ENCODE measurements around the gene TRA2B. TPM values are rescaled to one million over a fixed set of nuclear protein-coding genes. Genes with fewer than 3 reads are reported as not detected.

The TRA2B gene
- total and polyA plus RNA-seq, 10 donors: 101 to 235 (median 143) TPM

DNA sequence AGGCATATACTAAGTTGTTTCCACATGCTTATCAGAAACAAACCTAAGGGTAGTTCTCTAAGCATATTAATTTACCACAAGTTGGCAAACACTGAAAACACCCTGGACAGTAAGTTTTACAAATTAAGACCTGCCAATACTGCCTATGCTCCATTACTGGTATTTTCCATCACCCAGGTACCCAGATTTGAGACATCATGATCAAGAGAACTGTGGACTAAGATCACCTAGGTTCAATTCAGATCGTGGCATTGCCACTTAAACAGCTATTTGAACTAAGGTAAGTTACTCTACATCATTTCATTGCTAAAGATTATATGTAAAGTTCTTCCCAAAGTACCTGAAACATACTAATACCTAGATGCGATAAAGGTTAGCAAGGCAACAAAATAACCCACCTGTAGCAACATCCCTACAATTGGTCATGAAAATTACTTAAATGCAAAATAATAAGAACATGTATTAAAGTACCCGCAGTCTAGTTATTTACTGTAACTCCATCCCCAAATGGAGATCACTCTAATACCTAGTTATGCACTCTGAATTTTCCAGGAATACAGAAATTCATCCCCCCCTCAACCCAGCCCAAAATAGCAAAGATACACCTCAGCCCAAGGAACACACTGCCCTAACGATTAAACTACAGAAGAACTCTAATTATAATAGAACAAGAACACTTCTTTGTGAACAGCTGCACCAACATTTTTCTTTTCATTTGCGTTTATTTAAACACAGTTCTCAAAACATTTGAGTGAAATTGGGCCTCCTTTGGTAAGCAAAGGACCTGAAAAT, 21.6 kb downstream of the TRA2B start:
- whole genome bisulfite sequencing, 5 donors: 94 to 96% (median 95%) methylated on average over 5 of the region's 5 CpGs
- H3K27ac ChIP-seq: no peak overlapping the region
- H3K4me1 ChIP-seq: no peaks in the 10 kb centered on the region
- no peaks in the 10 kb centered on the region for H3K9me3 ChIP-seq
- H3K27me3 ChIP-seq (replicated peaks in 1 of 7): no peaks in the 10 kb centered on the region
- DNase-seq: no peak
- intact Hi-C loops (cut with DNase I; ENCODE audit: low total_unique reads): no loop called here
- no peak for TF ChIP-seq POLR2AphosphoS5 (IDR thresholded peaks at IDR 0.05)
- TF ChIP-seq POLR2A (IDR thresholded peaks at IDR 0.05): no peak
- TF ChIP-seq CTCF (IDR thresholded peaks at IDR 0.05 in 8 of 11, conservative IDR thresholded peaks at IDR 0.05 in 3 of 11): no peak
- no peak overlapping the region for H3K4me3 ChIP-seq
- peaks cover 27 to 90% (median 81%) of the 10 kb centered on the region in 6 donors for H3K36me3 ChIP-seq

GRCh38 chr3:185915642-185916041, 22.2 kb downstream of the TRA2B start:
- peaks cover 27 to 84% (median 75%) of the 10 kb centered on the region in 6 donors for H3K36me3 ChIP-seq

DNA sequence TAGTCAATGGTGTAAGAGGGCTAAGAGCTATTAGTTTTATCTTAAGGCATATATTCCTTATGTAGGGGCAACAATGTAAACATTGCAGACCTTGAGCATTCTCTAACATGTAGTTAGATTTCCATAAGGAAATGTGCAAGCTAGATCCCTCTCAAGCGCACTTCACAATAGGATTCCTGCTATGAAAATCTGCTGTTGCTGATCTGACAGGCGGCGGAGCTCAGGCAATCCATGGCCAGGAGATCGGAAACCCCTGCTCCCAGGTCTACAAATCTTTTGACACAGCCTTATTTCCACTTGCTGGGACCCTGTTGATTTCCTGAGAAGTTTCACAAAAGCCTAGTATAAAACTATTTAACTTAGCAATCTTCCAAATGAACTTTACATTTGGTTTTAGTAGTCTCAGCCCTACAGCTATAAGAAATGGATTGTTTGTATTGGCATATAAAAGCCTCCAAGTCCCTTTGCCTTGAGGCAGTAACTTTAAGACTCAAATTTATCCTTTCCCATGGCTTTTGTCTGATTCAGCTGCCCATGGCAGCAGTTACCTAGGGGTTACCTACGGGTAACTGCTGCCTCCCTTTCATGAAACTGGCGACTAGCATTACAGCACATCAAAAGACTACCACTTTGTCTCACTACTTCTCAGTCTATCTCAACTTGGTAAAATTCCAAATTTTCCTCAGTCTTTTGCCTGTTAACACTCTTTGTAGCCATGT, 22.7 kb downstream of the TRA2B start:
- Histone ChIP-seq H3K27ac (peak overlapping the region in 1 of 8 donors; percentile 18), H3K27me3 (replicated peaks in 1 of 7) (no peaks in the 10 kb centered on the region), H3K9me3 (no peaks in the 10 kb centered on the region), H3K4me1 (no peaks in the 10 kb centered on the region), H3K36me3 (peaks cover 23 to 78% (median 69%) of the 10 kb centered on the region in 6 donors), H3K4me3 (no peak overlapping the region)
- 91 to 98% (median 96%) methylated on average over 6 of the region's 6 CpGs for WGBS, 5 donors
- no peak for DNase-seq
- intact Hi-C loops (cut with DNase I; ENCODE audit: low total_unique reads): no loop called here
- TF ChIP-seq CTCF (IDR thresholded peaks at IDR 0.05 in 8 of 11, conservative IDR thresholded peaks at IDR 0.05 in 3 of 11) (no peak), POLR2A (IDR thresholded peaks at IDR 0.05) (no peak), POLR2AphosphoS5 (IDR thresholded peaks at IDR 0.05) (no peak)

More at GRCh38 chr3:185915642-185916041, 22.2 kb downstream of the TRA2B start:
- intact Hi-C loops (cut with DNase I; ENCODE audit: low total_unique reads): no loop called here
- no peak for DNase-seq
- WGBS, 5 donors: 84 to 95% (median 94%) methylated on average over 4 of the region's 4 CpGs
- Histone ChIP-seq H3K4me1 (no peaks in the 10 kb centered on the region), H3K27me3 (replicated peaks in 1 of 7) (no peaks in the 10 kb centered on the region), H3K9me3 (no peaks in the 10 kb centered on the region), H3K27ac (peak overlapping the region in 1 of 8 donors; percentile 18), H3K4me3 (no peak overlapping the region)
- TF ChIP-seq CTCF (IDR thresholded peaks at IDR 0.05 in 8 of 11, conservative IDR thresholded peaks at IDR 0.05 in 3 of 11): no peak
